ENCODE results near the gene HEPHL1.

HEPHL1 gene

GRCh38 chr11:94142308-94143281, 121.4 kb downstream of the HEPHL1 start:
- Mint-ChIP-seq H3K9me3 (no peaks in the 10 kb centered on the region), H3K4me3 (no peak overlapping the region), H3K4me1 (peaks cover 76% of the 10 kb centered on the region), H3K36me3 (peaks cover 5% of the 10 kb centered on the region), H3K27ac (peak overlapping the region; percentile 1)
- DNase-seq (ENCODE audit: low spot score in 2 of 2) (no peak), ATAC-seq (peak; percentile 46)

- H3K4me1 Mint-ChIP-seq, result peaks cover 85% of the 10 kb centered on the region
- no peak for DNase-seq (ENCODE audit: low spot score in 2 of 2)
- ATAC-seq, result no peak
- H3K36me3 Mint-ChIP-seq, result peaks cover 7% of the 10 kb centered on the region
- H3K27ac Mint-ChIP-seq, result no peak overlapping the region
- no peak overlapping the region for H3K4me3 Mint-ChIP-seq
- H3K9me3 Mint-ChIP-seq, result no peaks in the 10 kb centered on the region
These were observed 123.1 kb downstream of the HEPHL1 start for GRCh38 chr11:94144216-94144615.

DNA sequence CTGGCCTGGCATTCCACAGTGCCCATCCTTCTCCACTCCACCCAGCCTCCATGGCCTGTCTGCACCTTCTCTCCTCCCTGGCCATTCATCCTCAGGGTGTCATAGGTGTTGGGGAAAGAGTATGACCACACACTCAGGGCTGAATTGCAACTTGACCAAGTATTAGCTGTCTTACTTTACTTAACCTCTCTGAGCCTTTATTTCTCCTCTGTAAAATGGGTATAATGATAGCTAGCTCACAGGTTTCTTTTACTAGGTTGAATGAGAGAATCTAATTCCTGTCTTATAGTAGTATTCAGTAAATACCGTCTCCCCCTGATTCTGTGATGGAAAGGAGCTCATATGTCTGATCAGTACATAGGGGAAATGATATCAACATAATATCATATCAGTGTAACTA, 123.5 kb downstream of the HEPHL1 start:
- H3K4me1 Mint-ChIP-seq, result peaks cover 87% of the 10 kb centered on the region
- no peaks in the 10 kb centered on the region for H3K9me3 Mint-ChIP-seq
- no peak overlapping the region for H3K27ac Mint-ChIP-seq
- H3K36me3 Mint-ChIP-seq, result peaks cover 7% of the 10 kb centered on the region
- H3K4me3 Mint-ChIP-seq, result no peak overlapping the region
- ATAC-seq (no peak), DNase-seq (ENCODE audit: low spot score in 2 of 2) (no peak)

DNA sequence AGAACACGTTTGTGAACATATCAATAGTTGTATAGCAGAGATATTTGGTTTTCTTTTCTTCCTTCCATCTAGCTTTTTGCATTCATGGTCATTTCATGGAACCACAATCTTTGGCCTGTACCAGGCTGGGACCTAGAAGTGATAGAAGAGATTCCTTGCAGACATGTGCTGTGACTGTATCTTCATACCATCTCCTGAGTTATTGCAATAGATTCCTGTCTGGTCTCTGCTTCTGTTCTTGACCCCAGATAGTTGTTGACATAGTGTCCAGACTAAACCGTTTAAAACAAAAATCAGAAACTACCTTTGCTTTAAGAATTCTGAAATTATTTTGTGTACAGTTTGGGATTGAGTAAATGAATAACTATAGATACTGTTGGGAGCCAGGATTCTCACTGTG, 124.3 kb downstream of the HEPHL1 start:
- H3K4me1 Mint-ChIP-seq, result peaks cover 87% of the 10 kb centered on the region
- H3K36me3 Mint-ChIP-seq, result peaks cover 7% of the 10 kb centered on the region
- H3K9me3 Mint-ChIP-seq, result no peaks in the 10 kb centered on the region
- DNase-seq (ENCODE audit: low spot score in 2 of 2), result no peak
- no peak overlapping the region for H3K4me3 Mint-ChIP-seq
- no peak for ATAC-seq
- no peak overlapping the region for H3K27ac Mint-ChIP-seq

GRCh38 chr11:94145916-94146315, 124.8 kb downstream of the HEPHL1 start:
- Mint-ChIP-seq H3K4me1 (peaks cover 90% of the 10 kb centered on the region), H3K36me3 (peaks cover 7% of the 10 kb centered on the region), H3K27ac (no peak overlapping the region), H3K4me3 (no peak overlapping the region), H3K9me3 (no peaks in the 10 kb centered on the region)
- DNase-seq (ENCODE audit: low spot score in 2 of 2), result no peak
- ATAC-seq, result no peak

GRCh38 chr11:94147433-94147845, 126.3 kb downstream of the HEPHL1 start:
- peaks cover 7% of the 10 kb centered on the region for H3K36me3 Mint-ChIP-seq
- DNase-seq (ENCODE audit: low spot score in 2 of 2) (no peak), ATAC-seq (peak; percentile 81)
- H3K4me1 Mint-ChIP-seq, result peaks cover 100% of the 10 kb centered on the region
- H3K9me3 Mint-ChIP-seq, result no peaks in the 10 kb centered on the region
- H3K27ac Mint-ChIP-seq, result peak overlapping the region; percentile 67
- H3K4me3 Mint-ChIP-seq, result peak overlapping the region; percentile 62

- H3K4me1 Mint-ChIP-seq, result peaks cover 100% of the 10 kb centered on the region
- peak overlapping the region; percentile 67 for H3K27ac Mint-ChIP-seq
- DNase-seq (ENCODE audit: low spot score in 2 of 2), result no peak
- H3K36me3 Mint-ChIP-seq, result peaks cover 7% of the 10 kb centered on the region
- no peak overlapping the region for H3K4me3 Mint-ChIP-seq
- H3K9me3 Mint-ChIP-seq, result no peaks in the 10 kb centered on the region
- ATAC-seq, result no peak
These were observed 127.0 kb downstream of the HEPHL1 start for GRCh38 chr11:94148189-94148588.

DNA sequence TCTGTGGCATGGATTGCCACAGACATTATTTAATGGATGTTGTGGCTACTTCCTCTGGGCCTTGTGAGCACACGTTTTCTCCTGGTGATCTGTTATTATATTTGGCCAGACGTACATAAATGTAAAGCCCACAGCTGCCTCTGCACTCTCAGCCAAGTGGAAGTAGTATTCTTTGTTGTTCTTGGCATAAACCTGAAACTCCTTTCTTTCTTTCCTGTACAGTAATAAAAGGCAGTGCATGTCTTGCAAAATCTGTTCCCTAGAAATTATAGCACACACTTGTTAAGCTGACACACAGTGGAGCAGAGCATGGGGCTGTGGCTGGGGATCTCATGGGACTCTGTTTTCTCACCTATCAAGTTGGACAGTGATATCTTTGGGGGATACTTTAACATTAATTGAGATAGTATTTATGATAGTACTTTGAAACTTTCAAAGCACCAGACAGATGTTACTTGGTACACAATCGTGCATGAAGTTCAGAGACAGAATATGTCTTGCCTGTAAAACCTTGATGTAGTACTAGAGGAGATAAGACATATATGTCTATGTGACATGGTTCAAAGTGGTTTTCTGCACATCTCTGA, 128.4 kb downstream of the HEPHL1 start:
- H3K4me3 Mint-ChIP-seq, result no peak overlapping the region
- peak overlapping the region; percentile 38 for H3K27ac Mint-ChIP-seq
- peaks cover 13% of the 10 kb centered on the region for H3K36me3 Mint-ChIP-seq
- ATAC-seq (no peak), DNase-seq (ENCODE audit: low spot score in 2 of 2) (no peak)
- H3K9me3 Mint-ChIP-seq, result no peaks in the 10 kb centered on the region
- peaks cover 95% of the 10 kb centered on the region for H3K4me1 Mint-ChIP-seq

DNA sequence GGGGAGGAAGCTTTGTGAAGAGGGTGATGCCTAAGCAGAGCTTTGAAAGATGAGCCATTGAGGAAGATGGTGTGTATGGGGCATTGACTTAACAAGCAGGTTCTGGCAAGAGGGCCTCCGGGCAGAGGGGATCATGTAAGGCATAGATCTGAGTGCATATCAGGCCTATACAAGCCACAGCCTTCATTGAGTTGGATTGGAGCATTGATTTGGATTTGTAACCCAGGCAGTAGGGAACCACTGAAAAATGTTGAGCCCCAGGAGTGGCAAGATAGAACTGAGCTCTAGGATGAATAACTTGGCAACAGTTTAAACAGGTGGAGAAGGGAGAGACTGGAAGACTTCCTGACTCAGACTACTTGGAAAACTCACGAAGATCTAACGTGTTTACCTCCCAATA, 128.9 kb downstream of the HEPHL1 start:
- Mint-ChIP-seq H3K4me3 (no peak overlapping the region), H3K27ac (peak overlapping the region; percentile 38), H3K36me3 (peaks cover 13% of the 10 kb centered on the region), H3K4me1 (peaks cover 90% of the 10 kb centered on the region), H3K9me3 (no peaks in the 10 kb centered on the region)
- DNase-seq (ENCODE audit: low spot score in 2 of 2), result no peak
- no peak for ATAC-seq

GRCh38 chr11:94150704-94151685, 129.8 kb downstream of the HEPHL1 start:
- H3K27ac Mint-ChIP-seq, result peak overlapping the region; percentile 68

DNA sequence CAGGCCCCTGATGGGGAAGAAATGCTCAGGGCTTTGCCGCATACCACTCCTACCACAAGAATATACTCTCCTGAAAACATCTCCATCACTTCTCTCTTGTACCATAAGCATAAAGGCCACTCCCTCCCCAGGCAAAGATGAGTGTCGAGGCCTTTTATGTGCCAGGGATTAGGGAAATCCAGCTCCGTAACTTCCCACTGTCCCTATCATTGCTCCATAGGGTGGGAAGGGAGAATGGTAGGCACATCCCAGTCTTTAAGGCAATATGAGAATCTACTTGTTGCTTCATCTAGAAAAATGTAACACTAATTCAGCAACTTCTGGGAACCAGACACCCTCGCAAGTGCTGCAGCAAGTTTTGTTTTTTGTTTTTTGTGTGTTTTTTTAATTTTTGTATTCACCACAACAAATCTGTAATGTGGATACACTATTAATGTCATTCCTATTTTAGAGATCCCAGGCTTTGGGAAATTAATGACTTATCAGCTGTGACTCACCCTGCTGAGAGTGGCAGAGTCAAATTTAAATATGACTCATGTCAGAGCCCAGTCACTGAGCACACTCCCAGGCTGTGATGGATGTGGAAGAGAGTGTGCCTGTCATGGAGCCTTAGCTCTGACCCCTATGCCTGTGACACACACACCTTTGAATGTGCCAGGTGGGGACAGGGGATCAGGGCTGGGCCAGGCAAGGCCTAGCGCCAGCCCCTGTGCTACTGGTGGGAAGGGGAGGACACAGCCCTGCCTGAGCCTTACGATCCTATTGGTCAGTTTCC, 130.9 kb downstream of the HEPHL1 start:
- H3K9me3 Mint-ChIP-seq, result no peaks in the 10 kb centered on the region
- DNase-seq (ENCODE audit: low spot score in 2 of 2) (no peak), ATAC-seq (peak; percentile 94)
- H3K4me1 Mint-ChIP-seq, result peaks cover 70% of the 10 kb centered on the region
- no peak overlapping the region for H3K27ac Mint-ChIP-seq
- peaks cover 13% of the 10 kb centered on the region for H3K36me3 Mint-ChIP-seq
- H3K4me3 Mint-ChIP-seq, result no peak overlapping the region

More at GRCh38 chr11:94150704-94151685, 129.8 kb downstream of the HEPHL1 start:
- Mint-ChIP-seq H3K36me3 (peaks cover 13% of the 10 kb centered on the region), H3K9me3 (no peaks in the 10 kb centered on the region), H3K4me1 (peaks cover 81% of the 10 kb centered on the region), H3K4me3 (no peak overlapping the region)
- ATAC-seq (no peak), DNase-seq (ENCODE audit: low spot score in 2 of 2) (no peak)

DNA sequence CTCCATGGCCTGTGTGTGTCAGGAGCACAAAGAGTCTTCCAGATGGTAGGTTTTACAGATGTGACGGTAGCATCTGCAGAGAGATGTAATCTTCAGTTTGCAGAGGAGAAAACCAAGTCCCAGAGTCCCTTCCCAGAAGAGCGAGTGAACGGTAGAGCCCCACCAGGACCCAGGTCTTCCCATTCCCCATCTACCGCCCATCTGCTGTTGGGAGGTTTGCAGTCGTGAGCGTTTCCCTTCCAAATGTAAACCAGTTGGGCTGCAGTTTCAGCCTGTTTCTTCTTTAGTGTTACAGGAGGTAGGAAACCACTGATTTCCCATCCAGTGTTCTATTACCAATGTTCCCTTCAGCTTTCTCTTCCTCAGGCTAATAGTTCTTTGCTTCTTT, 131.5 kb downstream of the HEPHL1 start:
- H3K4me1 Mint-ChIP-seq, result peaks cover 64% of the 10 kb centered on the region
- ATAC-seq (no peak), DNase-seq (ENCODE audit: low spot score in 2 of 2) (no peak)
- peak overlapping the region; percentile 27 for H3K27ac Mint-ChIP-seq
- peaks cover 7% of the 10 kb centered on the region for H3K36me3 Mint-ChIP-seq
- no peak overlapping the region for H3K4me3 Mint-ChIP-seq
- no peaks in the 10 kb centered on the region for H3K9me3 Mint-ChIP-seq

DNA sequence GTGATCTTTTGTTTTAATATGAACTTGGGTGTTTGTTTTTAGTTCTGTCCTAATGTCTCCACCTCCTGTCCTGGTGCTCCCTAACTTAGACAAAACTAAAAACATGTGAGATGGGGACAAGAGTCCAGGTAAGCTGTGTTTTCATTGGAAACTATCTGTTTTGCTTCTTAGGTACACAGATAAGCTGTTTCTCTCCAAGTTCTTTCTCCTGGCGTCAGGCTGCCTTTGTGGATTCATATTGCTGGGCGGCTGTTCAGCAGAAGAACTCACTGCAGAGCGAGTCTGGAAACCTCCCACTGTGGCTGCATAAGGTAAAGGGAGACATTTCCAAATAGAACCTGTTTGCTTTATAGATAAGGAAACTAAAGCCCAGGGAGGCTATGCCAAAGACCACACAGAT, 132.2 kb downstream of the HEPHL1 start:
- Mint-ChIP-seq H3K4me1 (peaks cover 57% of the 10 kb centered on the region), H3K27ac (peak overlapping the region; percentile 27), H3K36me3 (peaks cover 6% of the 10 kb centered on the region), H3K4me3 (no peak overlapping the region), H3K9me3 (no peaks in the 10 kb centered on the region)
- DNase-seq (ENCODE audit: low spot score in 2 of 2) (no peak), ATAC-seq (no peak)

DNA sequence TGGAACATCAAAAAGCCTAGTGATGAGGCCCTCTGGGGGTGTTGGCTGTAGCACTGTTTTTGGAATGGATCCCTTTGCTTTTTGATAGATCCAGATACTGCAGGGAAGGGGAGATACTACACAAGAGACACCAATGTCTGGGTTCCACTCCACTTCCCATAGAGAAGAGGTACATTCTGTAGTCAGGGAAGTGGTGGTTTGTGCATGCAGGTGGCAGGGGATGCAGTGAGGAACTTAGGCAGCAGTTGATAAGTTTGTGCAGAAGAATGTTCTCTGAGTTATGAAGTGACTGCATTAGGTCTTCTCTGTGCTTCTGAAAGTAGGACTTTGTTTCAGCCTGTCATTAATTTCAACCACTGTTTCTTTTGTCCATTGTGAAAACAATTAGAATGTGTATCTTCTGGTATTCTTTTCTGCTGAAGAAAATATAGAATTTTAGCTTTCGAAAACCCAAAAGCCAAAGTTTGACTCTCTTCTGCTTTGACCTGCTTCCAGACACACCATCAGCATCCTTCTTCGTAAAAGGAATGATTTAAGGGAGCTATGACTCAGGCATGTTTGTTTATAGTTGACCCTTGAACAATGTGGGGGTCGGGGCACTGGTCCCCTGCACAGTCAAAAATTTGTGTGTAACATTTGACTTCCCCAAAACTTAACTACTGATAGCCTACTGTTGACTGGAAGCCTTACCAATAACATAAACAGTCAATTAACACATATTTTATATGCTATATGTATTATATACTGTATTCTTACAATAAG, 133.1 kb downstream of the HEPHL1 start:
- H3K4me1 Mint-ChIP-seq, result peaks cover 49% of the 10 kb centered on the region
- no peaks in the 10 kb centered on the region for H3K9me3 Mint-ChIP-seq
- peaks cover 6% of the 10 kb centered on the region for H3K36me3 Mint-ChIP-seq
- H3K27ac Mint-ChIP-seq, result no peak overlapping the region
- ATAC-seq, result no peak
- DNase-seq (ENCODE audit: low spot score in 2 of 2), result no peak
- no peak overlapping the region for H3K4me3 Mint-ChIP-seq

All from stimulated activated effector memory CD8-positive, alpha-beta T cell treated with anti-CD3 and anti-CD28 coated beads, Interleukin-12 subunit alpha, Interleukin-12 subunit beta, amount 100 ng/mL, for 72 hours (primary cell).